ENCODE results near the gene TCOF1. TPM values are rescaled to one million over a fixed set of nuclear protein-coding genes. Genes with fewer than 3 reads are reported as not detected.

Gene TCOF1
- total and polyA plus RNA-seq, 2 donors (not counting 1 experiment from before 2014, with no cell fraction given): 30.9 to 62.4 TPM

DNA sequence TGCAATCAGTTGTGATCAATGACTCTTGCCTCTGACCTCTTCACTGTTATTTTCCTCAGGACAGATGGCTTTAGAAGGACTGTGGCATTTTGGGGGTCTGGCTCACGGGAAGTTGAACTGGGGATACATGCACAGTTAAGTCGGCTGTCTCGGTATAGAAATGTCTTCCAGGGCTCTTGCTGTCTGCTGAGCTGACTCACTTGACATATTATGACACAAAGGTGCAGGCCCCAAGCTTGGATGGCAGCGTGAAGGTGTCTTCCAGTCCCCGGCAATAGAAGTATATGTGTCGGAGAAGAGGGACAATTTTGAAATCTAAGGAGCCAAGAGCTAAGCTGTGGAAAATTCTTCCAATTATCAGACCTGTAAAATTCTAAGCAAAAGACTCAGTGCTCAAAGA, 45.0 kb upstream of the TCOF1 start:
- intact Hi-C loops (cut with micrococcal nuclease): no loop called here
- no peak overlapping the region for H3K27ac Mint-ChIP-seq
- 88% methylated on average over 3 of the region's 6 CpGs for WGBS (ENCODE audit: insufficient coverage)

DNA sequence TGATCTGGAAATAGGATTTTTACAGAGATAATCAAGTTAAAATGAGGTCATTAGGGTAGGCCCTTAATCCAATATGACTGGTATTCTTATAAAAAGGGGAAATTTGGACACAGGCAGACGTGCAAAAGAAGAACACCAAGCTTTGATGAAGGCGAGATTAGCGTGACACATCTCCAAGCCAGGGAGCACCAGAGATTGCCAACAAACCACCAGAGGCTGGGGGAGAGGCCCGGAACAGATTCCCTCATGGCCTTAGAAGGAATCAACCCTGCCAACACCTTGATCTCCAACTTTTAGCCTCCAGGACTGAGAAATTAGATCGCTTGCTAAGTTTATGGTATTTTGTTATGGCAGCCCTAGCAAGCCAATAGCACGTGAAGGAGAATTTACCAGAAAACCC, 44.0 kb upstream of the TCOF1 start:
- 100% methylated on average over 1 of the region's 6 CpGs for WGBS (ENCODE audit: insufficient coverage)
- CTCF ChIA-PET: no interaction called here
- POLR2A ChIA-PET: no interaction called here
- no peak overlapping the region for H3K4me3 ChIP-seq (ENCODE audit: control extremely low read depth in 1 of 5, extremely low read depth in 1 of 5, insufficient read depth in 1 of 5, low read depth in 2 of 5, low read length in 4 of 5)
- ATAC-seq (ENCODE audit: low read depth): no peak
- H3K27me3 ChIP-seq (replicated peaks in 1 of 4; ENCODE audit: control extremely low read depth in 1 of 4, control insufficient read depth in 3 of 4, insufficient read depth in 4 of 4, low read length in 3 of 4): peaks cover 0 to 5% (median 0%) of the 10 kb centered on the region in 4 experiments
- H3K9me3 ChIP-seq (ENCODE audit: control extremely low read depth in 1 of 3, control insufficient read depth in 2 of 3, insufficient read depth in 1 of 3, low read length in 2 of 3): no peaks in the 10 kb centered on the region
- H3K27ac ChIP-seq (ENCODE audit: low read length in 2 of 2): no peak overlapping the region
- no peak overlapping the region for H3K4me3 Mint-ChIP-seq
- H3K9me3 Mint-ChIP-seq (ENCODE audit: insufficient read depth): no peaks in the 10 kb centered on the region
- no peak for TF ChIP-seq EZH2 (IDR thresholded peaks at IDR 0.05; ENCODE audit: borderline replicate concordance, insufficient read depth, low read depth, low read length, poor library complexity, severe bottlenecking)
- TF ChIP-seq, protein P1, sequence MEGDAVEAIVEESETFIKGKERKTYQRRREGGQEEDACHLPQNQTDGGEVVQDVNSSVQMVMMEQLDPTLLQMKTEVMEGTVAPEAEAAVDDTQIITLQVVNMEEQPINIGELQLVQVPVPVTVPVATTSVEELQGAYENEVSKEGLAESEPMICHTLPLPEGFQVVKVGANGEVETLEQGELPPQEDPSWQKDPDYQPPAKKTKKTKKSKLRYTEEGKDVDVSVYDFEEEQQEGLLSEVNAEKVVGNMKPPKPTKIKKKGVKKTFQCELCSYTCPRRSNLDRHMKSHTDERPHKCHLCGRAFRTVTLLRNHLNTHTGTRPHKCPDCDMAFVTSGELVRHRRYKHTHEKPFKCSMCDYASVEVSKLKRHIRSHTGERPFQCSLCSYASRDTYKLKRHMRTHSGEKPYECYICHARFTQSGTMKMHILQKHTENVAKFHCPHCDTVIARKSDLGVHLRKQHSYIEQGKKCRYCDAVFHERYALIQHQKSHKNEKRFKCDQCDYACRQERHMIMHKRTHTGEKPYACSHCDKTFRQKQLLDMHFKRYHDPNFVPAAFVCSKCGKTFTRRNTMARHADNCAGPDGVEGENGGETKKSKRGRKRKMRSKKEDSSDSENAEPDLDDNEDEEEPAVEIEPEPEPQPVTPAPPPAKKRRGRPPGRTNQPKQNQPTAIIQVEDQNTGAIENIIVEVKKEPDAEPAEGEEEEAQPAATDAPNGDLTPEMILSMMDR (IDR thresholded peaks at IDR 0.05): no peak
- intact Hi-C loops (cut with micrococcal nuclease): no loop called here
- DNase-seq: no peak
- H3K27me3 Mint-ChIP-seq: peaks cover 27% of the 10 kb centered on the region
- no peaks in the 10 kb centered on the region for H4K20me1 ChIP-seq (ENCODE audit: control insufficient read depth, insufficient read depth, low read length, poor library complexity, severe bottlenecking)
- H3K4me1 Mint-ChIP-seq: no peaks in the 10 kb centered on the region
- no peak overlapping the region for H3K9ac ChIP-seq (ENCODE audit: low read length)
- no peaks in the 10 kb centered on the region for H3K4me1 ChIP-seq (ENCODE audit: control insufficient read depth in 2 of 2, insufficient read depth in 2 of 2, low read length in 2 of 2)
- no peak overlapping the region for H3K27ac Mint-ChIP-seq
- no peaks in the 10 kb centered on the region for H3K36me3 ChIP-seq (replicated peaks in 1 of 2; ENCODE audit: control extremely low read depth in 1 of 2, control insufficient read depth in 1 of 2, extremely low read depth in 1 of 2, insufficient read depth in 2 of 2, low read length in 1 of 2)
- H2AFZ ChIP-seq (ENCODE audit: insufficient read depth, low read depth, low read length, poor library complexity, severe bottlenecking): no peak overlapping the region
- H3K79me2 ChIP-seq (ENCODE audit: control insufficient read depth, insufficient read depth, low read length): no peaks in the 10 kb centered on the region
- no peak overlapping the region for H3K4me2 ChIP-seq (replicated peaks; ENCODE audit: low read depth, low read length, poor library complexity, severe bottlenecking)

More for the DNA sequence above, 45.0 kb upstream of the TCOF1 start:
- TF ChIP-seq, protein P1 (IDR thresholded peaks at IDR 0.05): no peak
- ChIA-PET CTCF (no interaction called here), POLR2A (no interaction called here)
- ATAC-seq (ENCODE audit: low read depth) (no peak), DNase-seq (no peak)
- Histone ChIP-seq H3K9ac (ENCODE audit: low read length) (no peak overlapping the region), H3K79me2 (ENCODE audit: control insufficient read depth, insufficient read depth, low read length) (no peaks in the 10 kb centered on the region), H3K4me2 (replicated peaks; ENCODE audit: low read depth, low read length, poor library complexity, severe bottlenecking) (no peak overlapping the region), H3K27ac (ENCODE audit: low read length in 2 of 2) (no peak overlapping the region), H3K36me3 (replicated peaks in 1 of 2; ENCODE audit: control extremely low read depth in 1 of 2, control insufficient read depth in 1 of 2, extremely low read depth in 1 of 2, insufficient read depth in 2 of 2, low read length in 1 of 2) (no peaks in the 10 kb centered on the region), H2AFZ (ENCODE audit: insufficient read depth, low read depth, low read length, poor library complexity, severe bottlenecking) (no peak overlapping the region), H3K4me1 (ENCODE audit: control insufficient read depth in 2 of 2, insufficient read depth in 2 of 2, low read length in 2 of 2) (no peaks in the 10 kb centered on the region), H4K20me1 (ENCODE audit: control insufficient read depth, insufficient read depth, low read length, poor library complexity, severe bottlenecking) (no peaks in the 10 kb centered on the region), H3K9me3 (ENCODE audit: control extremely low read depth in 1 of 3, control insufficient read depth in 2 of 3, insufficient read depth in 1 of 3, low read length in 2 of 3) (no peaks in the 10 kb centered on the region), H3K4me3 (ENCODE audit: control extremely low read depth in 1 of 5, extremely low read depth in 1 of 5, insufficient read depth in 1 of 5, low read depth in 2 of 5, low read length in 4 of 5) (no peak overlapping the region), H3K27me3 (replicated peaks in 1 of 4; ENCODE audit: control extremely low read depth in 1 of 4, control insufficient read depth in 3 of 4, insufficient read depth in 4 of 4, low read length in 3 of 4) (peaks cover 0 to 5% (median 0%) of the 10 kb centered on the region in 4 experiments)
- Mint-ChIP-seq H3K4me1 (no peaks in the 10 kb centered on the region), H3K4me3 (no peak overlapping the region), H3K9me3 (ENCODE audit: insufficient read depth) (no peaks in the 10 kb centered on the region), H3K27me3 (peaks cover 22% of the 10 kb centered on the region)
